ENCODE data around the gene GLRA1. TPM values are rescaled to one million over a fixed set of nuclear protein-coding genes. Genes with fewer than 3 reads are reported as not detected.

Gene GLRA1
- total and polyA plus RNA-seq, 3 experiments from 2014 or later, result not detected

DNA sequence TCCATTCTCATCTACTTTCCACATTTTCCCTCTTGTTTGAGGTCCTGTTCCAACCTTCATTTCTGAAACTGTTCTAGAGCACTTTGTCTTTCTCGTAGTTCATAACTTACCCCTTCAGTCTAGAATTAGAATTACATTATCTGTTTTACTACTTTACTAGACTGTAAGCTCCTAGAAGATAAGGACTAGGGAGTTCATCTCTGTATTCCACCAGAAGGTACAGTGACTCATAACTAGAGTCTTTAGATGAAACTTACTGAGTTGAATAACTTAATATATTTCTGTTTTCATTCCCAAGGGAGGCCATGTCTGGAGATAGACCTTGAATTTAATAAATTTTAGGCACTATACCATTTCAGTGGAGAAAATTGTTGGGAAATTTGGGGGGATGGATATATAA lies 114.2 kb downstream of the GLRA1 start:
- H3K4me3 Mint-ChIP-seq, result no peak overlapping the region
- DNase-seq, result no peak
- peaks cover 12 to 81% (median 32%) of the 10 kb centered on the region in 3 donors for H3K36me3 Mint-ChIP-seq
- Histone ChIP-seq H3K27ac (ENCODE audit: low read depth, low read length) (no peak overlapping the region), H3K4me3 (ENCODE audit: low read length) (no peak overlapping the region), H3K27me3 (ENCODE audit: insufficient read depth, low read length, poor library complexity, severe bottlenecking) (no peaks in the 10 kb centered on the region), H3K36me3 (ENCODE audit: insufficient read depth, low read length) (peaks cover 23% of the 10 kb centered on the region), H3K4me1 (ENCODE audit: insufficient read depth, low read length) (no peaks in the 10 kb centered on the region), H3K9me3 (ENCODE audit: low read length) (no peaks in the 10 kb centered on the region)
- peak overlapping the region in 1 of 8 donors; percentile 3 for H3K27ac Mint-ChIP-seq
- H3K27me3 Mint-ChIP-seq, result no peaks in the 10 kb centered on the region
- ChIA-PET CTCF (no interaction called here), POLR2A (no interaction called here)
- no peaks in the 10 kb centered on the region for H3K9me3 Mint-ChIP-seq
- H3K4me1 Mint-ChIP-seq, result peaks cover 9 to 48% (median 31%) of the 10 kb centered on the region in 3 donors

DNA sequence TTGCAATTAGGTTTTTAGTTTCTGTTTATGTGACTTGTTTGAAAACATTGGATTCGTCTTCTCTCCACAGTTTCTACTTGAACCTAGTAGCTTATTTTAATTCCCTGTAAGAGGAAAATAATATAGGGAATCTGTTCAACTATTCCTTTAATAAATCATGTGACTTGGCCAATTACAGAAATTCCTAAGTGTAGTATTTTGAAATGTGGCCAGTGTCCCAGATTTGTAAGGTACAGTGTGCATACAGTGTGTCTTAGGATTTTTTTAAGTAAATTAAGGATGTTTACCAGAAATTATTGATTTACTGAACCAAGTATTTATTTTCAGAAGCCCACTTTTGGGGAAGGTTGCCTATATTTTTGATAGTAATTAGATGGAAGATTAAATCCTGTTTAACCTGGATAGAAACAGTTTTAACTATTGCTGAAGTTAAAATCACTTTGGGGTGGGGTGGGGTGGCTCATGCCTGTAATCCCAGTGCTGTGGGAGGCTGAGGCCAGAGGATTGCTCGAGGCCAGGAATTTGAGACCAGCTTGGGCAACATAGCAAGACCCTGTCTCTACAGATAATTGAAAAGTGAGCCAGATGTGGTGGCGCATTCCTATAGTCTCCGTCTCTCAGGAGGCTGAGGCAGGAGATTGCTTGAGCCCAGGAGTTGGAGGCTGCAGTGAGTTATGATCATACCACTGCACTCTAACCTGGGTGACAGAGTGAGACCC lies 116.0 kb downstream of the GLRA1 start:
- H3K27ac Mint-ChIP-seq, result peak overlapping the region in 6 of 8 donors; percentile 26 to 75 (median 44)
- H3K4me3 Mint-ChIP-seq, result no peak overlapping the region
- no peaks in the 10 kb centered on the region for H3K27me3 ChIP-seq (ENCODE audit: insufficient read depth, low read length, poor library complexity, severe bottlenecking)
- H3K4me3 ChIP-seq (ENCODE audit: low read length), result no peak overlapping the region
- H3K4me1 Mint-ChIP-seq, result peaks cover 9 to 54% (median 37%) of the 10 kb centered on the region in 3 donors
- peaks cover 0 to 1% of the 10 kb centered on the region in 2 donors for H3K27me3 Mint-ChIP-seq
- no peak for DNase-seq
- peaks cover 12 to 89% (median 32%) of the 10 kb centered on the region in 3 donors for H3K36me3 Mint-ChIP-seq
- no peaks in the 10 kb centered on the region for H3K4me1 ChIP-seq (ENCODE audit: insufficient read depth, low read length)
- peaks cover 36% of the 10 kb centered on the region for H3K36me3 ChIP-seq (ENCODE audit: insufficient read depth, low read length)
- no peaks in the 10 kb centered on the region for H3K9me3 Mint-ChIP-seq
- H3K9me3 ChIP-seq (ENCODE audit: low read length), result no peaks in the 10 kb centered on the region
- ChIA-PET POLR2A (no interaction called here), CTCF (no interaction called here)
- no peak overlapping the region for H3K27ac ChIP-seq (ENCODE audit: low read depth, low read length)

DNA sequence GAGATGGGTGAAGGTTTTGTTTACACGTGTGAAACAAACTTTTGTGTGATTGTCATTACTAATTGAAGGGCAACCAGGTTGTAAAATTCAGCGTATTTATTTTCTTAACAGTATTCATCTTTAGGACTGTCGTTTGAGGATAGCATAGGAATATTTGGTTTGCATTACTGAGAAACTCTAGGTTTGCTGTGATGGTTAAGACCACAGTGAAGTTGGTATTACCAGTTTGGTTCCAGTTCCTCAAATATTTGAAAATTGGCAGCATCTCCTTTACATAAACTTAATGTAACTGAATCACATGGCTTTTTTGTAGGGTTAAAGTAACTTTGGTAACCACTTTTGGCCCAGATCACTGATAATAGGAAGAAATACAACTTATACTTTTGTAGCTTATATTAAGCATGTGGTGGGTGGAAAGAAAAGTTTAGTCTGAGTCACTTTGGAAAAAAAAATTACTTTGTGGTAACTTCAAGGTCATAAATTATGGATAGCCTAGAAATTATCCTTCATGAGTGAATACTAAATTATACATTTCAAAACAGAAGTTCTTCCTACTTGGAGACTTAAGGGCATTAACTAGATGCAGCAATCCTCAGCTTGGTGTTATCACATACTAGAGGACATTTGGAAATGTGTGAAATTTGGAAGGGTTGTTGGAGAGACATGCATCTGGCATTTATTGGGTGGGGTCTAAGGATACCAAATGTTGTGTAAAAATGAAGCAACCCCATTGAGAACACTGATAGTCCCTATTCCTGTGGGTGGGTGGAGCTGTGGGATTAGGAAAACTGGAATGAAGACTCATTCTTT lies 119.0 kb downstream of the GLRA1 start:
- Mint-ChIP-seq H3K4me3 (no peak overlapping the region), H3K36me3 (peaks cover 12 to 87% (median 24%) of the 10 kb centered on the region in 3 donors), H3K27me3 (peaks cover 0 to 1% of the 10 kb centered on the region in 2 donors), H3K27ac (peak overlapping the region in 6 of 8 donors; percentile 9 to 55 (median 36)), H3K4me1 (peaks cover 10 to 36% (median 35%) of the 10 kb centered on the region in 3 donors), H3K9me3 (no peaks in the 10 kb centered on the region)
- Histone ChIP-seq H3K27ac (ENCODE audit: low read depth, low read length) (no peak overlapping the region), H3K9me3 (ENCODE audit: low read length) (no peaks in the 10 kb centered on the region), H3K4me3 (ENCODE audit: low read length) (no peak overlapping the region), H3K27me3 (ENCODE audit: insufficient read depth, low read length, poor library complexity, severe bottlenecking) (no peaks in the 10 kb centered on the region), H3K4me1 (ENCODE audit: insufficient read depth, low read length) (no peaks in the 10 kb centered on the region), H3K36me3 (ENCODE audit: insufficient read depth, low read length) (peaks cover 30% of the 10 kb centered on the region)
- no peak for DNase-seq
- ChIA-PET CTCF (interaction anchor here (0.9 kb wide), 1 partner anchor 19 kb away, joined by 3 read pairs; no protein-coding TSS in a partner anchor), POLR2A (no interaction called here)

DNA sequence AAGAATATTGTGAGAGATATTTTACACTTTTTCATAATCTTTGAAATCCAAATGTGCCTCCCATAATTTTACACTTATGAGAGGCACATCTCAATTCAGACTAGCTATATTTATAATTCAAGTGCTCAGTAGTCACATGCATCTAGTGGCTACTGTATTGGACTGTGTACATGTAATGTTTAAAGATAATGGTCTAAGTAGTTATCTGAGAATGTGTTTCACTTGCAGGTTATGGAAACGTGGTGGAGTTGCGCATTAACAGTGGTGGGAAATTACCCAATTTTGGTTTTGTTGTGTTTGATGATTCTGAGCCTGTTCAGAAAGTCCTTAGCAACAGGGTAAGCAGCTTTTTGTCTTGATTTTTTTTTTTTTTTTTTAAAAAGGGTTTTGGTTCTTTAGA lies 124.1 kb downstream of the GLRA1 start:
- Mint-ChIP-seq H3K4me3 (no peak overlapping the region), H3K4me1 (peaks cover 17 to 38% (median 36%) of the 10 kb centered on the region in 3 donors), H3K9me3 (no peaks in the 10 kb centered on the region), H3K27me3 (peaks cover 0 to 1% of the 10 kb centered on the region in 2 donors), H3K36me3 (peaks cover 13 to 89% (median 26%) of the 10 kb centered on the region in 3 donors), H3K27ac (peak overlapping the region in 2 of 8 donors; percentile 15 to 60)
- CTCF ChIA-PET, result interaction anchor here (0.8 to 1.0 kb wide), 2 partner anchors 70 to 342 kb away, joined by 3 read pairs; no protein-coding TSS in a partner anchor
- no peaks in the 10 kb centered on the region for H3K27me3 ChIP-seq (ENCODE audit: insufficient read depth, low read length, poor library complexity, severe bottlenecking)
- no peak for DNase-seq
- H3K4me3 ChIP-seq (ENCODE audit: low read length), result no peak overlapping the region
- no peaks in the 10 kb centered on the region for H3K9me3 ChIP-seq (ENCODE audit: low read length)
- H3K36me3 ChIP-seq (ENCODE audit: insufficient read depth, low read length), result peaks cover 58% of the 10 kb centered on the region
- H3K4me1 ChIP-seq (ENCODE audit: insufficient read depth, low read length), result no peaks in the 10 kb centered on the region
- no peak overlapping the region for H3K27ac ChIP-seq (ENCODE audit: low read depth, low read length)
- POLR2A ChIA-PET, result no interaction called here

DNA sequence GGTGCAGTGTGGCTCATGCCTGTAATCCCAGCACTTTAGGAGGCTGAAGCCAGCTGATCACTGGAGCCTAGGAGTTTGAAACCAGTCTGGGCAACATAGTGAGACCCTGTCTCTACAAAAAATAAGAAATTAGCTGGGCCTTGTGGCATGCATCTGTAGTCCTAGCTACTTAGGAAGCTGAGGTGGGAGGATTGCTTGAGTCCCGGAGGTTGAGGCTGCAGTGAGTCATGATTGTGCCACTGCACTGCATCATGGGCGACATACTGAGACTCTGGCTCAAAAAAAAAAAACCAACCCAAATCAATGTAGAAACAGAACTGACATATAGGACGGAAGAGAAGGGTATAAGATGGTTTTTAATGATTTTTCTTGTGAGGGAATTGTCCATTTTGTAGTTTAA lies 125.2 kb downstream of the GLRA1 start:
- no peaks in the 10 kb centered on the region for H3K9me3 ChIP-seq (ENCODE audit: low read length)
- no peak overlapping the region for H3K27ac ChIP-seq (ENCODE audit: low read depth, low read length)
- H3K4me1 Mint-ChIP-seq, result peaks cover 21 to 37% (median 35%) of the 10 kb centered on the region in 3 donors
- peaks cover 61% of the 10 kb centered on the region for H3K36me3 ChIP-seq (ENCODE audit: insufficient read depth, low read length)
- CTCF ChIA-PET, result interaction anchor here (0.8 to 2.1 kb wide), 3 partner anchors 26 to 343 kb away, joined by 3 to 7 read pairs (median 3); no protein-coding TSS in a partner anchor
- H3K36me3 Mint-ChIP-seq, result peaks cover 13 to 89% (median 24%) of the 10 kb centered on the region in 3 donors
- no peaks in the 10 kb centered on the region for H3K9me3 Mint-ChIP-seq
- H3K4me3 Mint-ChIP-seq, result no peak overlapping the region
- no peak overlapping the region for H3K4me3 ChIP-seq (ENCODE audit: low read length)
- no peaks in the 10 kb centered on the region for H3K4me1 ChIP-seq (ENCODE audit: insufficient read depth, low read length)
- peak overlapping the region in 5 of 8 donors; percentile 5 to 80 (median 38) for H3K27ac Mint-ChIP-seq
- POLR2A ChIA-PET, result interaction anchor here (2.4 kb wide), 1 partner anchor 28 kb away, joined by 6 read pairs; no protein-coding TSS in a partner anchor
- no peaks in the 10 kb centered on the region for H3K27me3 ChIP-seq (ENCODE audit: insufficient read depth, low read length, poor library complexity, severe bottlenecking)
- H3K27me3 Mint-ChIP-seq, result no peaks in the 10 kb centered on the region
- no peak for DNase-seq

DNA sequence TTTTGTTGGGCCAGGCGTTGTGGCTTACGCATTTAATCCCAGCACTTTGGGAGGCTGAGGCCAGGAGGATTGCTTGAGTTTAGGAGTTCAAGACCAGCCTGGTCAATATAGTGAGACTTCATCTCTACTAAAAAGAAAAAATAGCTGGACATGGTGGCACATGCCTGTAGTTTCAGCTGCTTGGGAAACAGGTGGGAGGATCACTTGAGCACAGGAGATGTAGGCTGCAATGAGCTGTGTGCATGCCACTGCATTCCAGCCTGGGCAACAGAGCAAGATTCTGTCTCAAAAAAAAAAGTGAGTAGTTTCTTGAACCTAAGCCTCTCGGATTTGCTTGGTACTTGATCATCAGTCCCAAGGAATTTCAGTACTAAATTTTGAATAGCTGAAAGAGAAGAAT lies 126.0 kb downstream of the GLRA1 start:
- H3K36me3 Mint-ChIP-seq, result peaks cover 13 to 89% (median 27%) of the 10 kb centered on the region in 3 donors
- CTCF ChIA-PET, result interaction anchor here (0.8 to 2.1 kb wide), 3 partner anchors 27 to 344 kb away, joined by 3 to 7 read pairs (median 3); no protein-coding TSS in a partner anchor

DNA sequence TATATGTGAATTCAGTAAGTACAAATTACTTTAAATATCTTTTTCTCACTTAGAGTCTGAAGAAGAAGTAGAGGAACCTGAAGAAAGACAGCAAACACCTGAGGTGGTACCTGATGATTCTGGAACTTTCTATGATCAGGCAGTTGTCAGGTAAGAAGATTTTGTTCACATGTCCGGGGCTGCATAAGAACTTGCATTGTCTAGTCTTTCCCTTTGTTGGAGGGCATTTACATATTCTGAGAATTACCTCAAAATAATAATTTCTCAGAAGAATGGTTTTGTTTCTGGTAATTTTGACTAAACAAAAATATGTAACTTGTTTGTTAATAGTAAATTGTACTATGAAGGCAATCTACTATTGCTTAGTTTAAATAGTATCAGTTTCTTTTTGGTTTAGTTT lies 129.2 kb downstream of the GLRA1 start:
- H3K27ac Mint-ChIP-seq, result peak overlapping the region in 3 of 8 donors; percentile 47 to 78 (median 78)
- H3K27me3 ChIP-seq (ENCODE audit: insufficient read depth, low read length, poor library complexity, severe bottlenecking), result no peaks in the 10 kb centered on the region
- H3K36me3 ChIP-seq (ENCODE audit: insufficient read depth, low read length), result peaks cover 72% of the 10 kb centered on the region
- H3K27me3 Mint-ChIP-seq, result no peaks in the 10 kb centered on the region
- H3K4me3 Mint-ChIP-seq, result no peak overlapping the region
- H3K36me3 Mint-ChIP-seq, result peaks cover 9 to 94% (median 26%) of the 10 kb centered on the region in 3 donors
- H3K9me3 Mint-ChIP-seq, result no peaks in the 10 kb centered on the region
- H3K9me3 ChIP-seq (ENCODE audit: low read length), result no peaks in the 10 kb centered on the region
- ChIA-PET CTCF (no interaction called here), POLR2A (no interaction called here)
- H3K4me3 ChIP-seq (ENCODE audit: low read length), result no peak overlapping the region
- no peak for DNase-seq
- H3K27ac ChIP-seq (ENCODE audit: low read depth, low read length), result no peak overlapping the region
- H3K4me1 Mint-ChIP-seq, result peaks cover 29 to 56% (median 48%) of the 10 kb centered on the region in 3 donors
- H3K4me1 ChIP-seq (ENCODE audit: insufficient read depth, low read length), result no peaks in the 10 kb centered on the region

More for the DNA sequence above, 126.0 kb downstream of the GLRA1 start:
- Histone ChIP-seq H3K4me1 (ENCODE audit: insufficient read depth, low read length) (no peaks in the 10 kb centered on the region), H3K36me3 (ENCODE audit: insufficient read depth, low read length) (peaks cover 61% of the 10 kb centered on the region), H3K9me3 (ENCODE audit: low read length) (no peaks in the 10 kb centered on the region), H3K27me3 (ENCODE audit: insufficient read depth, low read length, poor library complexity, severe bottlenecking) (no peaks in the 10 kb centered on the region), H3K4me3 (ENCODE audit: low read length) (no peak overlapping the region), H3K27ac (ENCODE audit: low read depth, low read length) (no peak overlapping the region)
- Mint-ChIP-seq H3K9me3 (no peaks in the 10 kb centered on the region), H3K27me3 (no peaks in the 10 kb centered on the region), H3K4me1 (peaks cover 24 to 45% (median 41%) of the 10 kb centered on the region in 3 donors), H3K4me3 (no peak overlapping the region), H3K27ac (peak overlapping the region in 3 of 8 donors; percentile 15 to 92 (median 70))
- DNase-seq, result no peak
- POLR2A ChIA-PET, result interaction anchor here (2.4 kb wide), 1 partner anchor 28 kb away, joined by 6 read pairs; no protein-coding TSS in a partner anchor

All from CD8-positive, alpha-beta memory T cell (primary cell).